HEK293 (cell line): ENCODE data around the gene COL6A2.
A peak's percentile ranks its signal among the peaks of the same experiment; 100 is the strongest.

Experiments
- CTCF ChIA-PET: fragments of 350-600 bp; formaldehyde crosslinking; extraction: SDS; loops from one replicate; lab custom pipeline; 2021; ENCODE audit warnings: antibody characterized with exemption; lab: Yijun Ruan, JAX
- POLR2A ChIA-PET: fragments of 300-600 bp; formaldehyde crosslinking; extraction: SDS; loops from one replicate; lab custom pipeline; 2020; ENCODE audit warnings: antibody characterized with exemption, inconsistent platforms; lab: Yijun Ruan, JAX
- H3K27ac ChIP-seq: fragments of 200-500 bp; sonication (Bioruptor generic); 2 replicates; pipeline ENCODE4 v1.5.1; 2014; ENCODE audit warnings: low read depth, low read length, control low read depth, inconsistent platforms; ENCODE audit errors: extremely low read depth
- H3K36me3 ChIP-seq, 2 experiments: fragments of 200-500 bp in 1 of 2; sonication (Bioruptor generic) in 1 of 2; 1 replicate in 1 of 2; 2 replicates in 1 of 2; pipeline ENCODE4 v1.5.1; 2014 to 2017; ENCODE audit warnings: inconsistent platforms in 2 of 2, low read length in 2 of 2; ENCODE audit not compliant: control insufficient read depth in 2 of 2, insufficient read depth in 1 of 2
- H3K4me1 ChIP-seq: fragments of 200-500 bp; sonication (Bioruptor generic); 2 replicates; pipeline ENCODE4 v1.5.1; 2014; ENCODE audit warnings: mild to moderate bottlenecking, low read length, inconsistent platforms; ENCODE audit not compliant: control insufficient read depth, insufficient read depth
- H3K4me3 ChIP-seq: 2 replicates; pipeline ENCODE4 v1.5.1; 2011; ENCODE audit warnings: low read depth, mild to moderate bottlenecking, control low read depth, low read length, moderate library complexity
- H3K9me3 ChIP-seq: fragments of 200-500 bp; sonication (Bioruptor generic); 2 replicates; pipeline ENCODE4 v1.5.1; 2014; ENCODE audit warnings: low read depth, low read length, inconsistent platforms; ENCODE audit not compliant: control insufficient read depth, insufficient read depth
- BCL11B ChIP-seq: fragments of 450-650 bp; formaldehyde crosslinking; IDR thresholded peaks from 2 replicates; pipeline ENCODE4 v1.5.1; 2016; ENCODE audit warnings: low read depth, missing biosample characterization, missing genetic modification characterization
- GFI1B ChIP-seq: fragments of 450-650 bp; formaldehyde crosslinking; IDR thresholded peaks from 2 replicates; pipeline ENCODE4 v1.5.1; 2016; ENCODE audit warnings: missing biosample characterization, missing genetic modification characterization
- GLI4 ChIP-seq: fragments of 450-650 bp; formaldehyde crosslinking; IDR thresholded peaks from 2 replicates; pipeline ENCODE4 v1.5.1; 2016; ENCODE audit warnings: missing biosample characterization, missing genetic modification characterization
- GLIS1 ChIP-seq: fragments of 450-650 bp; formaldehyde crosslinking; IDR thresholded peaks from 2 replicates; pipeline ENCODE4 v1.5.1; 2016; ENCODE audit warnings: missing biosample characterization, missing genetic modification characterization
- KLF1 ChIP-seq: fragments of 450-650 bp; formaldehyde crosslinking; IDR thresholded peaks from 2 replicates; pipeline ENCODE4 v1.5.1; 2016; ENCODE audit warnings: missing biosample characterization, missing genetic modification characterization
- KLF7 ChIP-seq: fragments of 450-650 bp; formaldehyde crosslinking; IDR thresholded peaks from 2 replicates; pipeline ENCODE4 v1.5.1; 2016; ENCODE audit warnings: missing biosample characterization, missing genetic modification characterization, borderline replicate concordance
- KLF8 ChIP-seq: fragments of 450-650 bp; formaldehyde crosslinking; IDR thresholded peaks from 2 replicates; pipeline ENCODE4 v1.5.1; 2016; ENCODE audit warnings: missing biosample characterization, missing genetic modification characterization
- MEIS1 ChIP-seq: sonication (generic); formaldehyde crosslinking; IDR thresholded peaks from 2 replicates; pipeline ENCODE4 v1.8.1; 2022; ENCODE audit warnings: missing genetic modification reagents, mild to moderate bottlenecking, borderline replicate concordance
- WT1 ChIP-seq: fragments of 450-650 bp; formaldehyde crosslinking; IDR thresholded peaks from 2 replicates; pipeline ENCODE4 v1.5.1; 2016; ENCODE audit warnings: missing biosample characterization, missing genetic modification characterization
- ZNF121 ChIP-seq: fragments of 450-650 bp; formaldehyde crosslinking; IDR thresholded peaks from 2 replicates; pipeline ENCODE4 v1.5.1; 2016; ENCODE audit warnings: missing biosample characterization, missing genetic modification characterization
- ZNF266 ChIP-seq: fragments of 450-650 bp; formaldehyde crosslinking; IDR thresholded peaks from 2 replicates; pipeline ENCODE4 v1.5.1; 2016; ENCODE audit warnings: missing biosample characterization, missing genetic modification characterization, low read depth
- ZNF354C ChIP-seq: fragments of 450-650 bp; formaldehyde crosslinking; IDR thresholded peaks from 2 replicates; pipeline ENCODE4 v1.5.1; 2016; ENCODE audit warnings: missing biosample characterization, missing genetic modification characterization, low read depth, borderline replicate concordance
- ZNF473 ChIP-seq: fragments of 450-650 bp; formaldehyde crosslinking; IDR thresholded peaks from 2 replicates; pipeline ENCODE4 v1.5.1; 2017; ENCODE audit warnings: missing biosample characterization, missing genetic modification characterization
- ZNF521 ChIP-seq: fragments of 450-650 bp; formaldehyde crosslinking; IDR thresholded peaks from 2 replicates; pipeline ENCODE4 v1.5.1; 2017; ENCODE audit warnings: missing biosample characterization, mild to moderate bottlenecking, missing genetic modification characterization
- ZNF558 ChIP-seq: fragments of 450-650 bp; formaldehyde crosslinking; IDR thresholded peaks from 2 replicates; pipeline ENCODE4 v1.5.1; 2016; ENCODE audit warnings: missing biosample characterization, missing genetic modification characterization
- ZNF600 ChIP-seq: fragments of 450-650 bp; formaldehyde crosslinking; IDR thresholded peaks from 2 replicates; pipeline ENCODE4 v1.5.1; 2016; ENCODE audit warnings: missing biosample characterization, missing genetic modification characterization
- ZNF621 ChIP-seq: fragments of 450-650 bp; formaldehyde crosslinking; IDR thresholded peaks from 2 replicates; pipeline ENCODE4 v1.5.1; 2017; ENCODE audit warnings: missing biosample characterization, missing genetic modification characterization
- ZNF654 ChIP-seq: fragments of 450-650 bp; formaldehyde crosslinking; IDR thresholded peaks from 2 replicates; pipeline ENCODE4 v1.5.1; 2016; ENCODE audit warnings: low read depth, missing biosample characterization, missing genetic modification characterization
- ZNF76 ChIP-seq: fragments of 450-650 bp; formaldehyde crosslinking; IDR thresholded peaks from 2 replicates; pipeline ENCODE4; 2016; ENCODE audit warnings: low read depth, missing biosample characterization, missing genetic modification characterization, borderline replicate concordance
- TF ChIP-seq, protein P1 (sequence below): fragments of 450-650 bp; formaldehyde crosslinking; IDR thresholded peaks from 2 replicates; pipeline ENCODE4 v1.5.1; 2016; ENCODE audit warnings: missing biosample characterization, missing genetic modification characterization
- TF ChIP-seq, protein P2 (sequence below): fragments of 450-650 bp; formaldehyde crosslinking; IDR thresholded peaks from 2 replicates; pipeline ENCODE4 v1.5.1; 2016; ENCODE audit warnings: missing biosample characterization, missing genetic modification characterization
- TF ChIP-seq, protein P3 (sequence below): fragments of 450-650 bp; formaldehyde crosslinking; IDR thresholded peaks from 2 replicates; pipeline ENCODE4 v1.5.1; 2016; ENCODE audit warnings: missing biosample characterization, missing genetic modification characterization
- TF ChIP-seq, protein P4 (sequence below): fragments of 450-650 bp; formaldehyde crosslinking; conservative IDR thresholded peaks from 2 replicates; pipeline ENCODE4 v1.5.1; 2016; ENCODE audit warnings: low read depth, missing biosample characterization, missing genetic modification characterization
- TF ChIP-seq, protein P5 (sequence below): fragments of 450-650 bp; formaldehyde crosslinking; IDR thresholded peaks from 2 replicates; pipeline ENCODE4 v1.5.1; 2016; ENCODE audit warnings: missing biosample characterization, missing genetic modification characterization, borderline replicate concordance

The COL6A2 gene

DNA sequence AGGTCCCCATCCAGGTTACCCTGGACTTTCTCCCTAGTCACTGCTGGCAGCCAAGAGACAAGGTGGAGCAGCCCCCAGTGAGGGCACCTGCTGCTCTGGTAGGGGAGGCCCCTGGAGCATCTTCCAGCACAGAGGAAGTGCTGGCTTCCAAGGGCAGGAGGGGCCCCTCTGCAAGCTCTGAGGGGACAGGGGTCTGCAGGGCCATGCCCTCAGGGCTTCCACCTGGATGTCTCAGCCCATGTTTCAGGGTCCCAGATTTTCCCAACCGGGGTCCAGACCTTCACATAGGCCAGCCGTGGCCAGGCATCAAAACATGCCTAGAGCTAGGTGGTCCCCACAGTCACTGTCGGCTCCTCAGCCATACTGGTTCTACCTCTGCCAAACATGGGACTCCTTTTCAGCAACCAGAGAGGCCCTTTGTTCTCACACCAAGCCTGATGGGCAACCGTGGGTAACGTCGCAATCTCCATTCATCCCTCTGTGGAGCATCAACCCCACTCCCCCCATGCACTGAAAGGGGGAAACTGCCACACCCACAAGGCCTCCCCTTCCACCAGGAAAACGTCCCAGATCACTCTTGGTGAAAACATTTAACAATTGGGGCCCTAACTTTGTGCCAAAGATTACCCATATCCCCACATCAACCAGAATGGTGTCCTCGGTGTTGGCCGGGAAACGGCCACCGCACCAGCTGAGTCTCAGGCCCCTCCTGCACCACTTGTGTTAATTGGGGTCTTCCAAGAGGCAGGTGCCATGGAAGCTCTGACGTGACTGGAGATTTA is 1.9 kb upstream of the COL6A2 start (continued):
- TF ChIP-seq GFI1B (tag by site-specific recombination) = no peak
- TF ChIP-seq, all 188 proteins: peak for 0

DNA sequence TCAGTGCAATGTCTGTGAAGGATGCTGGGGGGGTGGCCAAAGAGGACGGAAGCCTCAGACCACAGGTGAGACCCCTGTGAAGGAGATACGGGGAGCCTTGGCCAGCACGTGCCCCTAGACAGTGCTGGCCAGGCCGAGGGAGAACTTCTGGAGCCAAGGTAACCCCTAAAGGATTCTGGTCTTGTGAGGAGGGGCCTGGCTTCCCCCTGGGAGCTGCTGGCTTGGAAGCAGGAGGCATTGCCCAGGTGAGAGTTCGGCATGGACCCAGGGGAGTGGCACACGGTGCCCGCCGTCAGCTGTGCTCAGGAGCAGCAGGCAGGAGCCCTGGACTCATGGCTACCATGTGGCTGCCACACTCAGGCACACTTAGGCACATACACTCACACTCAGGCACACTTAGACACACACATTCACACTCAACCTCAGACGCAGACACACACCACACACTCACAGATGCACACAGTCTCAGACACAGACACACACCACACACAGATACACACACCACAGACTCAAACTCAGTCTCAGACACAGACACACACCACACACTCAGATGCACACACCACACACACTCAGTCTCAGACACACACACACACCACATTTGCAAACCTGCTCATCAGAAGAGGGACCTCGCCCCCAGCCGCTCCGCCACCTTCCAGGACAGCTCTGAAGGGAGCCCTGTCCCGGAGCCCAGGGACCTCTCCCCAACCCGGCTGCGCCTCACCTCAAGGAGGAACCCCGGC is 1.1 kb upstream of the COL6A2 start:
- CTCF ChIA-PET = interaction anchor here (0.6 to 1.2 kb wide), 2 partner anchors 22 to 125 kb away, joined by 3 read pairs; no protein-coding TSS in a partner anchor
- Histone ChIP-seq H3K9me3 (no peaks in the 10 kb centered on the region), H3K27ac (no peak overlapping the region), H3K36me3 (peaks cover 0 to 6% of the 10 kb centered on the region in 2 experiments; a peak in 1 of 3 replicates), H3K4me3 (no peak overlapping the region), H3K4me1 (no peaks in the 10 kb centered on the region)
- POLR2A ChIA-PET = no interaction called here
- TF ChIP-seq GLIS1 (tag by site-specific recombination) (no peak), BCL11B (tag by site-specific recombination) (no peak), ZNF121 (tag by site-specific recombination) (no peak), GLI4 (peak; percentile 16), ZNF266 (tag by site-specific recombination) (0 out of 2 replicates have a peak, but pooled peaks have one; percentile 32), ZNF473 (tag by site-specific recombination) (peak; percentile 14; the same call in 1 of the 2 replicates), WT1 (tag by site-specific recombination) (no peak), ZNF558 (tag by site-specific recombination) (no peak), KLF1 (tag by site-specific recombination) (0 out of 2 replicates have a peak, but pooled peaks have one; percentile 41), MEIS1 (CRISPR knock-in tag) (no peak), ZNF354C (no peak), ZNF76 (no peak), KLF7 (tag by site-specific recombination) (0 out of 2 replicates have a peak, but pooled peaks have one; percentile 41), ZNF521 (tag by site-specific recombination) (no peak), ZNF621 (tag by site-specific recombination) (0 out of 2 replicates have a peak, but pooled peaks have one; percentile 73), KLF8 (tag by site-specific recombination) (0 out of 2 replicates have a peak, but pooled peaks have one; percentile 19), ZNF654 (tag by site-specific recombination) (no peak), ZNF600 (tag by site-specific recombination) (peak; percentile 48; the same call in 1 of the 2 replicates)
- TF ChIP-seq, protein P1, sequence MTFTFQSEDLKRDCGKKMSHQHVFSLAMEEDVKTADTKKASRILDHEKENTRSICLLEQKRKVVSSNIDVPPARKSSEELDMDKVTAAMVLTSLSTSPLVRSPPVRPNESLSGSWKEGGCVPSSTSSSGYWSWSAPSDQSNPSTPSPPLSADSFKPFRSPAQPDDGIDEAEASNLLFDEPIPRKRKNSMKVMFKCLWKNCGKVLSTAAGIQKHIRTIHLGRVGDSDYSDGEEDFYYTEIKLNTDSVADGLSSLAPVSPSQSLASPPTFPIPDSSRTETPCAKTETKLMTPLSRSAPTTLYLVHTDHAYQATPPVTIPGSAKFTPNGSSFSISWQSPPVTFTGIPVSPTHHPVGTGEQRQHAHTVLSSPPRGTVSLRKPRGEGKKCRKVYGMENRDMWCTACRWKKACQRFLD (tag by site-specific recombination) = no peak
- TF ChIP-seq, protein P2, sequence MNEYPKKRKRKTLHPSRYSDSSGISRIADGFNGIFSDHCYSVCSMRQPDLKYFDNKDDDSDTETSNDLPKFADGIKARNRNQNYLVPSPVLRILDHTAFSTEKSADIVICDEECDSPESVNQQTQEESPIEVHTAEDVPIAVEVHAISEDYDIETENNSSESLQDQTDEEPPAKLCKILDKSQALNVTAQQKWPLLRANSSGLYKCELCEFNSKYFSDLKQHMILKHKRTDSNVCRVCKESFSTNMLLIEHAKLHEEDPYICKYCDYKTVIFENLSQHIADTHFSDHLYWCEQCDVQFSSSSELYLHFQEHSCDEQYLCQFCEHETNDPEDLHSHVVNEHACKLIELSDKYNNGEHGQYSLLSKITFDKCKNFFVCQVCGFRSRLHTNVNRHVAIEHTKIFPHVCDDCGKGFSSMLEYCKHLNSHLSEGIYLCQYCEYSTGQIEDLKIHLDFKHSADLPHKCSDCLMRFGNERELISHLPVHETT (tag by site-specific recombination) = 0 out of 2 replicates have a peak, but pooled peaks have one; percentile 30
- TF ChIP-seq, protein P3, sequence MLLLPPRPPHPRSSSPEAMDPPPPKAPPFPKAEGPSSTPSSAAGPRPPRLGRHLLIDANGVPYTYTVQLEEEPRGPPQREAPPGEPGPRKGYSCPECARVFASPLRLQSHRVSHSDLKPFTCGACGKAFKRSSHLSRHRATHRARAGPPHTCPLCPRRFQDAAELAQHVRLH = no peak
- TF ChIP-seq, protein P4, sequence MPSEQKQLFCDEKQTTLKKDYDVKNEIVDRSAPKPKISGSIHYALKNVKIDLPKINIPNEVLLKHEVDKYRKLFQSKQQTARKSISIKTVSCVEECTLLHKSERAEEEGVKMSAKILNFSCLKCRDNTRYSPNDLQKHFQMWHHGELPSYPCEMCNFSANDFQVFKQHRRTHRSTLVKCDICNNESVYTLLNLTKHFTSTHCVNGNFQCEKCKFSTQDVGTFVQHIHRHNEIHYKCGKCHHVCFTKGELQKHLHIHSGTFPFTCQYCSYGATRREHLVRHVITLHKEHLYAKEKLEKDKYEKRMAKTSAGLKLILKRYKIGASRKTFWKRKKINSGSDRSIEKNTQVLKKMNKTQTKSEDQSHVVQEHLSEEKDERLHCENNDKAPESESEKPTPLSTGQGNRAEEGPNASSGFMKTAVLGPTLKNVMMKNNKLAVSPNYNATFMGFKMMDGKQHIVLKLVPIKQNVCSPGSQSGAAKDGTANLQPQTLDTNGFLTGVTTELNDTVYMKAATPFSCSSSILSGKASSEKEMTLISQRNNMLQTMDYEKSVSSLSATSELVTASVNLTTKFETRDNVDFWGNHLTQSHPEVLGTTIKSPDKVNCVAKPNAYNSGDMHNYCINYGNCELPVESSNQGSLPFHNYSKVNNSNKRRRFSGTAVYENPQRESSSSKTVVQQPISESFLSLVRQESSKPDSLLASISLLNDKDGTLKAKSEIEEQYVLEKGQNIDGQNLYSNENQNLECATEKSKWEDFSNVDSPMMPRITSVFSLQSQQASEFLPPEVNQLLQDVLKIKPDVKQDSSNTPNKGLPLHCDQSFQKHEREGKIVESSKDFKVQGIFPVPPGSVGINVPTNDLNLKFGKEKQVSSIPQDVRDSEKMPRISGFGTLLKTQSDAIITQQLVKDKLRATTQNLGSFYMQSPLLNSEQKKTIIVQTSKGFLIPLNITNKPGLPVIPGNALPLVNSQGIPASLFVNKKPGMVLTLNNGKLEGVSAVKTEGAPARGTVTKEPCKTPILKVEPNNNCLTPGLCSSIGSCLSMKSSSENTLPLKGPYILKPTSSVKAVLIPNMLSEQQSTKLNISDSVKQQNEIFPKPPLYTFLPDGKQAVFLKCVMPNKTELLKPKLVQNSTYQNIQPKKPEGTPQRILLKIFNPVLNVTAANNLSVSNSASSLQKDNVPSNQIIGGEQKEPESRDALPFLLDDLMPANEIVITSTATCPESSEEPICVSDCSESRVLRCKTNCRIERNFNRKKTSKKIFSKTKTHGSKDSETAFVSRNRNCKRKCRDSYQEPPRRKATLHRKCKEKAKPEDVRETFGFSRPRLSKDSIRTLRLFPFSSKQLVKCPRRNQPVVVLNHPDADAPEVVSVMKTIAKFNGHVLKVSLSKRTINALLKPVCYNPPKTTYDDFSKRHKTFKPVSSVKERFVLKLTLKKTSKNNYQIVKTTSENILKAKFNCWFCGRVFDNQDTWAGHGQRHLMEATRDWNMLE (tag by site-specific recombination) = no peak
- TF ChIP-seq, protein P5, sequence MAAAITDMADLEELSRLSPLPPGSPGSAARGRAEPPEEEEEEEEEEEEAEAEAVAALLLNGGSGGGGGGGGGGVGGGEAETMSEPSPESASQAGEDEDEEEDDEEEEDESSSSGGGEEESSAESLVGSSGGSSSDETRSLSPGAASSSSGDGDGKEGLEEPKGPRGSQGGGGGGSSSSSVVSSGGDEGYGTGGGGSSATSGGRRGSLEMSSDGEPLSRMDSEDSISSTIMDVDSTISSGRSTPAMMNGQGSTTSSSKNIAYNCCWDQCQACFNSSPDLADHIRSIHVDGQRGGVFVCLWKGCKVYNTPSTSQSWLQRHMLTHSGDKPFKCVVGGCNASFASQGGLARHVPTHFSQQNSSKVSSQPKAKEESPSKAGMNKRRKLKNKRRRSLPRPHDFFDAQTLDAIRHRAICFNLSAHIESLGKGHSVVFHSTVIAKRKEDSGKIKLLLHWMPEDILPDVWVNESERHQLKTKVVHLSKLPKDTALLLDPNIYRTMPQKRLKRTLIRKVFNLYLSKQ (tag by site-specific recombination) = peak; percentile 81; the same call in 1 of the 2 replicates
